ENCODE measurements around the gene NUBP2. TPM values are rescaled to one million over a fixed set of nuclear protein-coding genes. Genes with fewer than 3 reads are reported as not detected.
A peak's percentile ranks its signal among the peaks of the same experiment; 100 is the strongest.

The NUBP2 gene
- total RNA-seq, 1 experiment from 2014 or later = 69.4 TPM

DNA sequence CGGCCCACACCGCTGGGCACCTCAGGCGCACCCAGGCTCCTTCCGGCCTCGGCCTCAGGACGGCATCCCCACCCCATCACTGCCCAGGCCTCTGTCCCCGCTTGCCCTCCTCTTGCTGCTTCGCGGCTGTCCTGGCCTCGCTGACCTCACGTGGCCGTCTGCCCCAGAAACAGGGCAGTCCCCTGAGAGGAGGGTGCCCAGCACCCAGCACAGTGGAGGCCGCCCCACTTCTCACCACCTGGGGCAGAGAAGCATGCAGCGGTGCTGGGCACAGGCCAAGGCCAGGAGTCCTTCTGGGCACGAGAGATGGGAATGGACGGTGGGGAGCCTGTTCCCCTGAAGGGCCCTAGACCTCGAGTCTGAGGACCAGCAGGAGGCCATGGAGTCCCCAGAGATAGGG, 35.0 kb downstream of the NUBP2 start:
- H3K23ac ChIP-seq (ENCODE audit: insufficient read length, low read depth, low read length) = no peak overlapping the region

More for the DNA sequence above, 35.0 kb downstream of the NUBP2 start:
- Histone ChIP-seq H2BK20ac (ENCODE audit: low read depth, low read length, poor library complexity, severe bottlenecking) (no peak overlapping the region), H2AK5ac (ENCODE audit: insufficient read length, low read length) (no peak overlapping the region), H3K4me1 (ENCODE audit: insufficient read depth, low read length) (no peaks in the 10 kb centered on the region), H3K79me2 (ENCODE audit: insufficient read depth, low read length) (no peaks in the 10 kb centered on the region), H3K27me3 (ENCODE audit: insufficient read depth, low read length) (no peaks in the 10 kb centered on the region), H2BK15ac (ENCODE audit: low read depth, low read length) (no peak overlapping the region), H3K56ac (ENCODE audit: insufficient read length, low read depth, low read length) (no peak overlapping the region), H3T11ph (ENCODE audit: low read length) (no peak overlapping the region), H2BK5ac (ENCODE audit: insufficient read length, low read length) (no peak overlapping the region), H3K23me2 (ENCODE audit: insufficient read length, low read depth, low read length, poor library complexity, severe bottlenecking) (no peaks in the 10 kb centered on the region), H3K4me2 (ENCODE audit: insufficient read depth, insufficient read length, low read length) (no peak overlapping the region), H3K18ac (ENCODE audit: insufficient read length, low read depth, low read length) (no peak overlapping the region), H4K8ac (replicated peaks; ENCODE audit: insufficient read length, low read depth, low read length) (no peak overlapping the region), H3K4ac (ENCODE audit: low read depth, low read length) (no peak overlapping the region), H2AFZ (ENCODE audit: low read length) (no peak overlapping the region), H3K27ac (ENCODE audit: insufficient read length, low read depth, low read length) (no peak overlapping the region), H2BK120ac (ENCODE audit: low read depth, low read length, poor library complexity, severe bottlenecking) (no peak overlapping the region), H3K9me3 (ENCODE audit: control insufficient read depth, low read depth, low read length) (no peaks in the 10 kb centered on the region), H3K79me1 (ENCODE audit: insufficient read depth, low read depth, low read length, poor library complexity, severe bottlenecking) (no peaks in the 10 kb centered on the region), H3K9ac (ENCODE audit: extremely low read depth, insufficient read length, low read length) (no peak overlapping the region), H3K14ac (ENCODE audit: insufficient read depth, low read length) (no peak overlapping the region; the same call in 1 of the 2 replicates), H4K5ac (ENCODE audit: insufficient read length, low read depth, low read length) (no peak overlapping the region), H4K91ac (ENCODE audit: insufficient read length, low read depth, low read length) (no peak overlapping the region), H2BK12ac (ENCODE audit: insufficient read length, low read depth, low read length) (no peak overlapping the region), H4K20me1 (ENCODE audit: control insufficient read depth, insufficient read depth, insufficient read length) (no peaks in the 10 kb centered on the region)
- WGBS (ENCODE audit: extremely low coverage, insufficient read length, low lambda C conversion rate) = no CpG with 5 or more reads among the region's 17 CpGs
- H3K4me1 Mint-ChIP-seq = peaks cover 0 to 3% of the 10 kb centered on the region in 2 experiments; a peak in 2 of 4 replicates
- H3K36me3 Mint-ChIP-seq (ENCODE audit: insufficient read depth in 1 of 3, low read depth in 3 of 3) = peaks cover 4 to 18% (median 17%) of the 10 kb centered on the region in 3 experiments; a peak in 6 of 7 replicates
- peak overlapping the region in 1 of 3 experiments; percentile 72; a peak in 1 of 7 replicates for H3K27ac Mint-ChIP-seq
- no peak overlapping the region for H3K4me3 Mint-ChIP-seq
- no peaks in the 10 kb centered on the region for H3K9me3 Mint-ChIP-seq
- no peaks in the 10 kb centered on the region; the same call in 1 of the 2 replicates for H3K27me3 Mint-ChIP-seq (ENCODE audit: low read depth)
- no peak for DNase-seq
- TF ChIP-seq, protein P1, sequence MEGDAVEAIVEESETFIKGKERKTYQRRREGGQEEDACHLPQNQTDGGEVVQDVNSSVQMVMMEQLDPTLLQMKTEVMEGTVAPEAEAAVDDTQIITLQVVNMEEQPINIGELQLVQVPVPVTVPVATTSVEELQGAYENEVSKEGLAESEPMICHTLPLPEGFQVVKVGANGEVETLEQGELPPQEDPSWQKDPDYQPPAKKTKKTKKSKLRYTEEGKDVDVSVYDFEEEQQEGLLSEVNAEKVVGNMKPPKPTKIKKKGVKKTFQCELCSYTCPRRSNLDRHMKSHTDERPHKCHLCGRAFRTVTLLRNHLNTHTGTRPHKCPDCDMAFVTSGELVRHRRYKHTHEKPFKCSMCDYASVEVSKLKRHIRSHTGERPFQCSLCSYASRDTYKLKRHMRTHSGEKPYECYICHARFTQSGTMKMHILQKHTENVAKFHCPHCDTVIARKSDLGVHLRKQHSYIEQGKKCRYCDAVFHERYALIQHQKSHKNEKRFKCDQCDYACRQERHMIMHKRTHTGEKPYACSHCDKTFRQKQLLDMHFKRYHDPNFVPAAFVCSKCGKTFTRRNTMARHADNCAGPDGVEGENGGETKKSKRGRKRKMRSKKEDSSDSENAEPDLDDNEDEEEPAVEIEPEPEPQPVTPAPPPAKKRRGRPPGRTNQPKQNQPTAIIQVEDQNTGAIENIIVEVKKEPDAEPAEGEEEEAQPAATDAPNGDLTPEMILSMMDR (conservative IDR thresholded peaks at IDR 0.05) = no peak

Data from H9 (cell line).